Measurements from ENCODE around the gene THSD4.
"Not testable (repeated sequence)": the region's sequence is repeated elsewhere in the genome, so short reads cannot be mapped to it uniquely, and the experiment has no call there.

- TF ChIP-seq SMC3 (conservative IDR thresholded peaks at IDR 0.05; ENCODE audit: poor library complexity); CTCF (IDR thresholded peaks at IDR 0.05; ENCODE audit: poor library complexity, severe bottlenecking); EP300 (conservative IDR thresholded peaks at IDR 0.05; ENCODE audit: poor library complexity, severe bottlenecking); RAD21 (conservative IDR thresholded peaks at IDR 0.05); TAF1 (IDR thresholded peaks at IDR 0.05; ENCODE audit: low read depth); REST (IDR thresholded peaks at IDR 0.05; ENCODE audit: borderline replicate concordance): not testable (repeated sequence)
Observed at GRCh38 chr15:71319424-71319823, 204.2 kb downstream of the THSD4 start.

All from neural cell (in vitro differentiated cells).